SU-DHL-6 (cell line): ENCODE measurements around the gene CABCOCO1.

Experiments
- CTCF ChIP-seq: fragments of 200-600 bp; sonication (generic); IDR thresholded peaks from one replicate; pipeline ENCODE4 v1.5.1; 2017; ENCODE audit warnings: antibody characterized with exemption, mild to moderate bottlenecking, low read length, moderate library complexity; ENCODE audit not compliant: insufficient read depth, poor library complexity, severe bottlenecking
- EZH2phosphoT487 ChIP-seq: fragments of 200-600 bp; sonication (generic), shearing (Covaris generic); conservative IDR thresholded peaks from 2 replicates; pipeline ENCODE4 v1.6.1; 2018; ENCODE audit warnings: mild to moderate bottlenecking, antibody characterized with exemption, low read length, moderate library complexity, mixed read lengths

GRCh38 chr10:61735882-61736281 is 73.2 kb downstream of the CABCOCO1 start:
- TF ChIP-seq CTCF: no peak
- no peak for TF ChIP-seq EZH2phosphoT487
